SK-N-SH treated with all-trans-retinoic acid at 6 μM for 48 hours (cell line): ENCODE measurements around the gene VOPP1.

Experiments used
- ATAC-seq: fragments of 200-7000 bp; cut with Tn5 transposase; 3 replicates; pipeline ENCODE4 v1.9.1; 2020; ENCODE audit warnings: mild to moderate bottlenecking, moderate library complexity
- ARNTL ChIP-seq: fragments of 450-650 bp; formaldehyde crosslinking; IDR thresholded peaks from 2 replicates; pipeline ENCODE4 v1.5.0; 2020; ENCODE audit warnings: low read depth, mild to moderate bottlenecking, moderate library complexity, borderline replicate concordance
- BACH2 ChIP-seq: fragments of 250-450 bp; sonication (Bioruptor Pico); IDR thresholded peaks from 2 replicates; pipeline ENCODE4 v1.9.0; 2021; ENCODE audit warnings: mild to moderate bottlenecking, borderline replicate concordance
- CSDC2 ChIP-seq: fragments of 250-450 bp; sonication (Bioruptor Pico); IDR thresholded peaks from 2 replicates; pipeline ENCODE4 v1.5.0; 2020; ENCODE audit warnings: mild to moderate bottlenecking, moderate library complexity
- ESRRG ChIP-seq: fragments of 250-450 bp; sonication (Bioruptor Pico); IDR thresholded peaks from 2 replicates; pipeline ENCODE4 v1.6.1; 2021; ENCODE audit warnings: mild to moderate bottlenecking
- ISL1 ChIP-seq: fragments of 250-450 bp; sonication (Bioruptor Pico); IDR thresholded peaks from 2 replicates; pipeline ENCODE4 v2.1.2; 2022; ENCODE audit warnings: mild to moderate bottlenecking, moderate library complexity
- PPARA ChIP-seq: fragments of 250-450 bp; sonication (Bioruptor Pico); IDR thresholded peaks from 2 replicates; pipeline ENCODE4 v1.5.0; 2020; ENCODE audit warnings: mild to moderate bottlenecking, borderline replicate concordance
- RARB ChIP-seq: fragments of 250-450 bp; sonication (Bioruptor Pico); IDR thresholded peaks from 2 replicates; pipeline ENCODE4 v1.8.0; 2021; ENCODE audit warnings: mild to moderate bottlenecking, moderate library complexity
- SNAI2 ChIP-seq: fragments of 250-450 bp; sonication (Bioruptor Pico); IDR thresholded peaks from 2 replicates; pipeline ENCODE4 v1.5.0; 2020; ENCODE audit warnings: mild to moderate bottlenecking, moderate library complexity
- TOX ChIP-seq: fragments of 250-450 bp; sonication (Bioruptor Pico); IDR thresholded peaks from 2 replicates; pipeline ENCODE4 v1.8.0; 2021; ENCODE audit warnings: mild to moderate bottlenecking, moderate library complexity, borderline replicate concordance
- ZC3H10 ChIP-seq: fragments of 250-450 bp; sonication (Bioruptor Pico); IDR thresholded peaks from 2 replicates; pipeline ENCODE4 v1.5.1; 2021; ENCODE audit warnings: mild to moderate bottlenecking, moderate library complexity
- ZFP3 ChIP-seq: fragments of 250-450 bp; sonication (Bioruptor Pico); IDR thresholded peaks from 2 replicates; pipeline ENCODE4 v1.5.0; 2020; ENCODE audit warnings: mild to moderate bottlenecking, moderate library complexity
- ZFP30 ChIP-seq: fragments of 450-650 bp; formaldehyde crosslinking; IDR thresholded peaks from 2 replicates; pipeline ENCODE4 v1.5.0; 2022; ENCODE audit warnings: mild to moderate bottlenecking, moderate library complexity
- ZNF565 ChIP-seq: fragments of 450-650 bp; formaldehyde crosslinking; conservative IDR thresholded peaks from 2 replicates; pipeline ENCODE4 v1.5.0; 2020; ENCODE audit warnings: low read depth, mild to moderate bottlenecking, moderate library complexity
- ZNF8 ChIP-seq: fragments of 450-650 bp; formaldehyde crosslinking; IDR thresholded peaks from 2 replicates; pipeline ENCODE4 v1.5.0; 2020; ENCODE audit warnings: mild to moderate bottlenecking, moderate library complexity
- TF ChIP-seq, protein P1 (sequence below): fragments of 250-450 bp; sonication (Bioruptor Pico); IDR thresholded peaks from 2 replicates; pipeline ENCODE4 v1.8.0; 2021; ENCODE audit warnings: low read depth, mild to moderate bottlenecking, moderate library complexity, borderline replicate concordance
- TF ChIP-seq, protein P2 (sequence below): fragments of 250-450 bp; sonication (Bioruptor Pico); IDR thresholded peaks from 2 replicates; pipeline ENCODE4 v1.5.1; 2021; ENCODE audit warnings: mild to moderate bottlenecking, moderate library complexity
- TF ChIP-seq, protein P3 (sequence below): fragments of 250-450 bp; sonication (Bioruptor Pico); IDR thresholded peaks from 2 replicates; pipeline ENCODE4 v1.5.1; 2020; ENCODE audit warnings: low read depth, mild to moderate bottlenecking, moderate library complexity
- TF ChIP-seq, protein P4 (sequence below): fragments of 250-450 bp; sonication (Bioruptor Pico); IDR thresholded peaks from 2 replicates; pipeline ENCODE4 v1.5.0; 2020; ENCODE audit warnings: mild to moderate bottlenecking, moderate library complexity

Gene VOPP1

DNA sequence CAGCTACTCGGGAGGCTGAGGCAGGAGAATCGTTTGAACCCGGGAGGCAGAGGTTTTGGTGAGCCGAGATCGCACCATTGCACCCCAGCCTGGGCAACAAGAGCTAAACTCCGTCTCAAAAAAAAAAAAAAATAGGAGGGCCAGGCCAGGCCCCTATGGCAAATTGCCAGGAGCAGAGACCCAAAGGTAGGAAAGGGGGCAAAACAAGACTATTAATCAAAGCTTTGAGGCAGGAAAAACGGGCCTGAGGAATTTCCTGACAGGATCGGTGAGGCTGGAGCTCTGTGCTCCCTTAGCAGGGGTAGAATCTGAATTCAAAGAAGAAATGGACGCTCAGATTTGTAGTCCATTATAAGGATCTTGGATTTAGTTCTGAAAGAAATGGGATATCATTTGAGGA is 2.8 kb upstream of the VOPP1 start (continued):
- TF ChIP-seq, protein P1, sequence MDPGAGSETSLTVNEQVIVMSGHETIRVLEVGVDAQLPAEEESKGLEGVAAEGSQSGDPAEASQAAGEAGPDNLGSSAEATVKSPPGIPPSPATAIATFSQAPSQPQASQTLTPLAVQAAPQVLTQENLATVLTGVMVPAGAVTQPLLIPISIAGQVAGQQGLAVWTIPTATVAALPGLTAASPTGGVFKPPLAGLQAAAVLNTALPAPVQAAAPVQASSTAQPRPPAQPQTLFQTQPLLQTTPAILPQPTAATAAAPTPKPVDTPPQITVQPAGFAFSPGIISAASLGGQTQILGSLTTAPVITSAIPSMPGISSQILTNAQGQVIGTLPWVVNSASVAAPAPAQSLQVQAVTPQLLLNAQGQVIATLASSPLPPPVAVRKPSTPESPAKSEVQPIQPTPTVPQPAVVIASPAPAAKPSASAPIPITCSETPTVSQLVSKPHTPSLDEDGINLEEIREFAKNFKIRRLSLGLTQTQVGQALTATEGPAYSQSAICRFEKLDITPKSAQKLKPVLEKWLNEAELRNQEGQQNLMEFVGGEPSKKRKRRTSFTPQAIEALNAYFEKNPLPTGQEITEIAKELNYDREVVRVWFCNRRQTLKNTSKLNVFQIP = no peak
- TF ChIP-seq PPARA (no peak), ISL1 (CRISPR knock-in tag) (no peak), TOX (no peak), ZNF565 (CRISPR knock-in tag) (no peak), ZNF8 (CRISPR knock-in tag) (no peak), ZFP30 (no peak)
- TF ChIP-seq, protein P2, sequence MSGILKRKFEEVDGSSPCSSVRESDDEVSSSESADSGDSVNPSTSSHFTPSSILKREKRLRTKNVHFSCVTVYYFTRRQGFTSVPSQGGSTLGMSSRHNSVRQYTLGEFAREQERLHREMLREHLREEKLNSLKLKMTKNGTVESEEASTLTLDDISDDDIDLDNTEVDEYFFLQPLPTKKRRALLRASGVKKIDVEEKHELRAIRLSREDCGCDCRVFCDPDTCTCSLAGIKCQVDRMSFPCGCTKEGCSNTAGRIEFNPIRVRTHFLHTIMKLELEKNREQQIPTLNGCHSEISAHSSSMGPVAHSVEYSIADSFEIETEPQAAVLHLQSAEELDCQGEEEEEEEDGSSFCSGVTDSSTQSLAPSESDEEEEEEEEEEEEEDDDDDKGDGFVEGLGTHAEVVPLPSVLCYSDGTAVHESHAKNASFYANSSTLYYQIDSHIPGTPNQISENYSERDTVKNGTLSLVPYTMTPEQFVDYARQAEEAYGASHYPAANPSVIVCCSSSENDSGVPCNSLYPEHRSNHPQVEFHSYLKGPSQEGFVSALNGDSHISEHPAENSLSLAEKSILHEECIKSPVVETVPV (CRISPR knock-in tag) = no peak

DNA sequence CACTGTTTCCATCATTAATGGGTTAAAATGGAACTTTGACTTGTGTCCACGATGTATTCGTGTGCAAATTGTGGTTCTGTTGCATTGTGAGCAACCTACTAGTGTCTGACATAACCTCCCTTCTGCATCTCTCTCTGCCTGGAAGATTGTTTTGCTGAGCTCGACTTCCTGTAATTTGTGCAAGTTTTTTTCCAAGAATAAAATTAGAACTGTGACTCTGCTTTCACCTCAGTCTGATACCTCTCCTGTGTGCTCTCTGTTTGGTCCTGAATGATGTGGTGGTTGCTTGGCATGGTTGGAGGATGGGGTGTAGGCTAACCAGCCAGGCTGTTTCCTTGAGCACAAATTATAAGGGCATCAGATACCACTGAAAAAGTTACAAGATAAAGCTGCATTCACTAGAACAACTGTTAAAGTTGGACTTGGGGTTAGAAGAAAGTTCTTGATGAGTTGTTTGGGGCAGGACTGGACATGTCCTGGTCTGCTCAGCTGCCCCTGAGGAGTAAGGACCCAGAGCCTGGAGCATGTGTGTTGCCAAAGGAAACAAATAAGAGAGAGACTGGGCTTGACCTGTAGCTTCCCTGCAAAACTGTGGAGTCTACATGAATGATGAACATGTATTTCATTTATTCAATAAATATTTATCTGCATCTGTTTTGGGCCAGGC is 1.9 kb upstream of the VOPP1 start:
- ATAC-seq = no peak; the same call in 2 of the 3 replicates

DNA sequence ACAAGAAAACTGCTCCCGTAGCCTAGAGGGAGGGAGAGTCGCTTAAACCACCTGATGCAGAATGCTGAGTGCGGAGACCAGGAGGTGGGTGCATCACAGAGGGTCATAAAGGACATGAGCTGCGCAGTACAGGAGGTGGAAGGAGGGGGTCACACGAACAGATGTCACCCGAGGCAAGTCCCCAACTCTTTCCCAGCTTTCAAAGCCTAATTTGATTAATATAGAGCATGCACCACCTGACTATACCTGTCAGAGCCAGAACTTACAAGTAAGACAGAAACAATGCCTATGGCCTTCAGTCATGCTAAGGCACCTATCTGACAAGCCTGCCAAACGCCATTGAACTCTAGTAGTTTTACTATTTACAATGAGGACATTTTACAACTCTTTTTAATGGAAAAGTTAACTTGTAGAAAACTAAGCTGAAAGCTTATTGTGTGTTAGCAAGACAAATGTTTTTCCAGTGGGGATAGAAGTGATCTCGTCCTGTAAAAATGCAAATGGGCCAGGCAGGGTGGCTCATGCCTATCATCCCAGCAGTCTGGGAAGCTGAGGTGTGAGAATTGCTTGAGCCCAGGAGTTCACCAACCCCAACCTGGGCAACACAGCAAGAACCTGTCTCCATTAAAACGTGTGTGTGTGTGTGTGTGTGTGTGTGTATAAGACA is 1.1 kb upstream of the VOPP1 start:
- TF ChIP-seq, protein P3, sequence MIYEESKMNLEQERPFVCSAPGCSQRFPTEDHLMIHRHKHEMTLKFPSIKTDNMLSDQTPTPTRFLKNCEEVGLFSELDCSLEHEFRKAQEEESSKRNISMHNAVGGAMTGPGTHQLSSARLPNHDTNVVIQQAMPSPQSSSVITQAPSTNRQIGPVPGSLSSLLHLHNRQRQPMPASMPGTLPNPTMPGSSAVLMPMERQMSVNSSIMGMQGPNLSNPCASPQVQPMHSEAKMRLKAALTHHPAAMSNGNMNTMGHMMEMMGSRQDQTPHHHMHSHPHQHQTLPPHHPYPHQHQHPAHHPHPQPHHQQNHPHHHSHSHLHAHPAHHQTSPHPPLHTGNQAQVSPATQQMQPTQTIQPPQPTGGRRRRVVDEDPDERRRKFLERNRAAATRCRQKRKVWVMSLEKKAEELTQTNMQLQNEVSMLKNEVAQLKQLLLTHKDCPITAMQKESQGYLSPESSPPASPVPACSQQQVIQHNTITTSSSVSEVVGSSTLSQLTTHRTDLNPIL = no peak
- TF ChIP-seq TOX = no peak
- no peak for TF ChIP-seq BACH2
- no peak for TF ChIP-seq ESRRG (CRISPR knock-in tag)
- TF ChIP-seq, protein P1 = no peak
- TF ChIP-seq ZFP3 (CRISPR knock-in tag) = no peak
- no peak for TF ChIP-seq ZC3H10
- no peak for TF ChIP-seq ZNF565 (CRISPR knock-in tag)
- no peak for TF ChIP-seq SNAI2 (CRISPR knock-in tag)
- TF ChIP-seq ZFP30 = no peak
- no peak for TF ChIP-seq RARB (CRISPR knock-in tag)
- TF ChIP-seq, all 23 proteins: peak for 0
- ATAC-seq = no peak

More for the DNA sequence above, 1.9 kb upstream of the VOPP1 start:
- TF ChIP-seq, protein P3 = no peak
- TF ChIP-seq BACH2 = no peak
- TF ChIP-seq, protein P2 (CRISPR knock-in tag) = no peak
- TF ChIP-seq PPARA = no peak
- no peak for TF ChIP-seq ZNF565 (CRISPR knock-in tag)
- TF ChIP-seq, protein P4, sequence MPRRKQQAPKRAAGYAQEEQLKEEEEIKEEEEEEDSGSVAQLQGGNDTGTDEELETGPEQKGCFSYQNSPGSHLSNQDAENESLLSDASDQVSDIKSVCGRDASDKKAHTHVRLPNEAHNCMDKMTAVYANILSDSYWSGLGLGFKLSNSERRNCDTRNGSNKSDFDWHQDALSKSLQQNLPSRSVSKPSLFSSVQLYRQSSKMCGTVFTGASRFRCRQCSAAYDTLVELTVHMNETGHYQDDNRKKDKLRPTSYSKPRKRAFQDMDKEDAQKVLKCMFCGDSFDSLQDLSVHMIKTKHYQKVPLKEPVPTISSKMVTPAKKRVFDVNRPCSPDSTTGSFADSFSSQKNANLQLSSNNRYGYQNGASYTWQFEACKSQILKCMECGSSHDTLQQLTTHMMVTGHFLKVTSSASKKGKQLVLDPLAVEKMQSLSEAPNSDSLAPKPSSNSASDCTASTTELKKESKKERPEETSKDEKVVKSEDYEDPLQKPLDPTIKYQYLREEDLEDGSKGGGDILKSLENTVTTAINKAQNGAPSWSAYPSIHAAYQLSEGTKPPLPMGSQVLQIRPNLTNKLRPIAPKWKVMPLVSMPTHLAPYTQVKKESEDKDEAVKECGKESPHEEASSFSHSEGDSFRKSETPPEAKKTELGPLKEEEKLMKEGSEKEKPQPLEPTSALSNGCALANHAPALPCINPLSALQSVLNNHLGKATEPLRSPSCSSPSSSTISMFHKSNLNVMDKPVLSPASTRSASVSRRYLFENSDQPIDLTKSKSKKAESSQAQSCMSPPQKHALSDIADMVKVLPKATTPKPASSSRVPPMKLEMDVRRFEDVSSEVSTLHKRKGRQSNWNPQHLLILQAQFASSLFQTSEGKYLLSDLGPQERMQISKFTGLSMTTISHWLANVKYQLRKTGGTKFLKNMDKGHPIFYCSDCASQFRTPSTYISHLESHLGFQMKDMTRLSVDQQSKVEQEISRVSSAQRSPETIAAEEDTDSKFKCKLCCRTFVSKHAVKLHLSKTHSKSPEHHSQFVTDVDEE (CRISPR knock-in tag) = no peak
- TF ChIP-seq CSDC2 = no peak
- TF ChIP-seq ZFP3 (CRISPR knock-in tag) = no peak
- TF ChIP-seq ARNTL = no peak
- no peak for TF ChIP-seq ESRRG (CRISPR knock-in tag)
